Tongue (tissue), 2 donors: ENCODE results near the gene CNPPD1. TPM values are rescaled to one million over a fixed set of nuclear protein-coding genes. Genes with fewer than 3 reads are reported as not detected.

Source experiments
- DNase-seq: peaks from one replicate; pipeline ENCODE4 v3.0.0-alpha.2; 2015
- total RNA-seq: library from RNA; depleted of rRNA; stranded (reverse); fragments of >200 nt; gene quantifications from one replicate; pipeline ENCODE4 v1.2.3, GENCODE V29; 2014

CNPPD1 gene
- total RNA-seq, 1 donor from 2014 or later: 23.9 TPM

GRCh38 chr2:219179601-219180465 is 3.1 kb upstream of the CNPPD1 start:
- no peak for DNase-seq

GRCh38 chr2:219178377-219179175 is 1.9 kb upstream of the CNPPD1 start:
- DNase-seq: peak; percentile 49

GRCh38 chr2:219177552-219178376 is 1.0 kb upstream of the CNPPD1 start, which contains the start of gene RETREG2:
RETREG2 (plus strand) TSS chr2:219178275; CDS start chr2:219178353, 78 bp downstream.
- DNase-seq: peak; percentile 96

- peak; percentile 75 for DNase-seq
Measured at GRCh38 chr2:219175928-219176817, 552 bp downstream of the CNPPD1 start.

- no peak for DNase-seq
Measured at GRCh38 chr2:219175486-219175885, 1.2 kb downstream of the CNPPD1 start.

DNA sequence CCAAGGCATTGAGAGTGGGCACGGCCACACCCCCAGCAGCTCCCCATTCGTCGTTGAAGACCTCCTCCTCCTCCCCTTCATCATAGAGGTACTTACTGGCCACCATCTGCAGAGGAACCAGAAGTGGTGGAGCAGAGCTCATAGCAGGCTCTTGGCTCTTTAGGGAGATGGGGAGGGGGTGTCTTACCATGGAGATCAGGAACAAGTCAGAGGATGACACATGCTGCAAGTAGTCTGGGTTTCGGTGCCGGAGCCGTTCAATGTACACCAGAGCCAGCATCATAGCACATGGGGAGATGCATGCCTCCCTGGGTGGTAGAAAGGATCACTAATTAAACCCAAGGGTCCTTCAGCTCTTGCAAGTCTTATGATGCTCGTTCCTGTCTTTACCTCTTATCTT is 1.9 kb downstream of the CNPPD1 start:
- no peak for DNase-seq

DNA sequence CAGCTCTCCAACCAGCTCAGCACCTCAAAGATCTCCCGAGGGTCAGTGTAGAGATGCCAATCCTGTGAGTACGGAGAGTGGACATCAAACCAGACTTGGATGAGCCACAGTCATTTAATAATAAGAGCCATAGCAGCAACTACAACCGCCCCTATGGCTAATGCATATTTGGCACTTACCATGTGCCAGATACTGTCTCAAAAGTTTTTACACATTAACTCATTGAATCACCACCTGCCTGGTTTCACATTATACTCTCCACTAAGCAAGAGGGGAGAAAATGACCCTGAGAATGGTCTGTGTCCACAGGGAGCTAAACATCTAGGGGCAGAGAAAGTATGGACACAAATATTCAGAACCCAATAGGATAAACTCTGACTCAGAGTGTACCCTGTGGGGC is 2.6 kb downstream of the CNPPD1 start:
- DNase-seq: no peak

DNA sequence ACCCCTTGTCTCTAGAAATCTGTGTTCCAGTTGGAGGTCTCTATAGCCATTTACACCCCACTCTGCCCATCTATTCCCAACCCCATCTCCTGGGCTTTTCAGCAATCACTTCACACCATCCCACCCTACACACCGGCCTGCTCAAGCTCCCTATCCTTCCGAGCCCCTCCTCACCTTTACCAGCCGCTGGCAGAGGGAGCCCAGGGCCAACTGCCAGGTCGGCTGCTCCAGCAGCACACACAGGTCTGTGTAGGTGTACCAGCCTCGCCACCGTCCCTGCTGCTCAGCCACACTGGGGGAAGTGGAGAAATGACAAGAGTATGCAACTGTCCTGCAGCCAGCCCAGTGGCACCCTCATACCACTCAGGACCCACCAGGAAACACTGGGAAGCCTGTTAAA is 3.5 kb downstream of the CNPPD1 start:
- DNase-seq: no peak

- no peak for DNase-seq
Measured at GRCh38 chr2:219172231-219173154, 4.2 kb downstream of the CNPPD1 start.

DNA sequence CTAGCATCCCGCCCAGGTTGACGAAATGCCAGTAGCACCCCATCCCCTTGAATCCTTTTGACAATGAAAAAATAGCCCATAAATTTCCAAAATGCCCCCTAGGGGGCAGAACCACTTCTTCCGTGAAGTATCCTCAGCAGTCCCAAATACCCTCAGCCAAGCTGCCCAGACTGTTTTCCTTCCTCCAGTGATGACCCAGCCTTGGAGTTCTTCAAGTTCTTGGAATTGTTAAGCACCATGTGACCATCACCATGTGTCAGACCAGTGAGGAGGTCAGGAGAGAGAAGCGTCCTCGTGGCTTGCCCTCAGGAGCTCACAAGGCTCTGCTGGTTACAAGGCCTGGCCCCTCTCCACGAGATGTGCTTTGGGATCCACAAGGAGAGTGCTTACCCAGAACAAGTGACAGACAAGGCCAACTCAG is 5.5 kb downstream of the CNPPD1 start:
- peak; percentile 67 for DNase-seq

DNA sequence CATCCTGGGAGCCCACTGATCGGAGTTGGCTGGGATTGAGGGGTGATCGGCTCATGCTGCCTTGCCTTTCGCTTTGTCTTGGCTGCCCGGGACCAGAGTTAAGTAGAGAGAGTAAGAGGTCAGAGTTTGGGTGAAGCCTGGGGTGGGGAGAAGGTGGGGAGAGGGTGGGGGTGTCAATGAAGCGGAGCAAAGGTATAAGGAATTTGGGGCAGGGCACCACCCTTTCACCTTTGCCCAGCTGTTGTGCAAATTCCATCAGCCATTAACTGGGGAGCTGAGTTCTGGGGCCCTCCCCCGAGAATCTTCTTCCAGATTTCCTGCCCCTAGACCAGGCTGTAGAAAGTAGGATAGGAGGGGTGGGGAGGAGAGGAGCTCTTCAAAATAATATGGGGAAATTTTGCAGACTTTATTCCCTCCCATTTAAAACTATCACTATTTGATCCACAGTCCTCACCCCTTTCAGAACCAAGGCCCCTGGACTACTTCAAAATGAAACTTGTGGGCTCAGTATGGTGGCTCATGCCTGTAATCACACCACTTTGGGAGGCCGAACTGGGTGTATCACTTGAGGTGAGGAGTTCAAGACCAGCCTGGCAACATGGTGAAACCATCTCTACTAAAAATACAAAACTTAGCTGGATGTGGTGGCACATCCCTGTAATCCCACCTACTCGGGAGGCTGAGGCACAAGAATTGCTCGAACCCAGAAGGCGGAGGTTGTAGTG is 6.6 kb downstream of the CNPPD1 start, which contains the start of gene SLC23A3:
Gene SLC23A3, minus strand, starts transcription at position 100 of the 725 bp plus-strand sequence. Its CDS starts 45 bp downstream, at position 55.
- no peak for DNase-seq

DNA sequence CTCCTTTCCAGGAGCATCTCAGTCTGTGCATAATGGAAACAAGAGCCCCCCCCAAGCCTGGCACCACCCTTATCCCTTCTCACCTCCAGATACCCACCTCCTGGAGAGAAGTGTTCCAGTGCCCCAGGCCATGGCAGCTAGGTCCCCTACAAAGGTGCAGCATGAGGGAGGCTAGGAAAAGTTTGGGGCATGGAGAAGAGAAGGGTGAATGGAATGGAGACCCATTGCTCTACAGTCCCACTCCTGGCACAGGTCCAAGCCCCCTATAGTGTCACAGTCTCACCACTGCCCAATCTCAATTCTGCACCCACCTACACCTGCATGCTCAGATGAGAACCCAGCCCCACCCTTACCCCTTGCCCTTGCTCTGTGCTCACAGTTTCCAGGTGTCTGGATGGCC is 7.8 kb downstream of the CNPPD1 start:
- no peak for DNase-seq

- no peak for DNase-seq
Measured at GRCh38 chr2:219168526-219168925, 8.2 kb downstream of the CNPPD1 start.

- no peak for DNase-seq
Measured at GRCh38 chr2:219167997-219168396, 8.7 kb downstream of the CNPPD1 start.

DNA sequence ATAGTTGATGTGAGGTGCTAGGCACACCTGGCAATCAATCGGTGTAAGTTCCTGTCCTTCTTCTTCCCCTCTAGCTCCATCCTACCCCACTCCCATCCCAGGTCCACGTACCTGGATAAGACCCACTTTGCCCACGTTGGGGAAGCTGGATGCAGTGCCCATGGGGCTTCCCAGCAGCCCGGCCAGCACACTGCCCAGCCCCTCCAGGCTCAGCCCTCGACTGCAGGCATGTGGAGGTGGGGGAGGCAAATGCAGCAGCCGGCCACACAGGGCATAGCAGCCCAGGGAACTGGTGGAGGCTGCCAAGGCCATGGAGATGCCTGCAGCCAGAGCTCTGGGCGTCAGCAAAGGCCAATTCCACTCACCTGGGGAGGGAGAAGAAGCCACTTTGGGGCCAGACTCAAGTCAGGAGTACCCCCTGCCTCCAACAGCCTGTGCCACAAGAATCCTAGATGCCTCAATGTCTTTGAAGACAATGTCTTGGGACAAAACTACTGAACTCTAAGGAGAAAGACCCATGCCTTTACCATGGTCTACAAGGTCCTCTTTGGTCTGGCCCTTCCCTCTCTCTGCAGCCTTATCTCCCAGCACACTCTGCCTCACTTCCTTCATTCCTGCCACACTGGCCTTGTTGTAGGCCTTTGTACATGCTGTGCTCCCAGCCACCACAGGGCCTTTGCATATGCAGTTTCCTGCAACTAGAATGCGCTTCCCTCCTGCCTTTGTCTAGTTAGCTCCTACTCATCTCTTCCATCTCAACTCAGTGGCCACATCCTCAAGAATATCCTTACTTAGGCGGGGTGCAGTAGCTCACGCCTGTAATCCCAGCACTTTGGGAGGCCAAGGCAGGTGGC is 11.4 kb downstream of the CNPPD1 start:
- no peak for DNase-seq

- no peak for DNase-seq
Measured at GRCh38 chr2:219163156-219163555, 13.6 kb downstream of the CNPPD1 start.

GRCh38 chr2:219161097-219161496 is 15.6 kb downstream of the CNPPD1 start:
- DNase-seq: no peak
